WTC11 (cell line): Measurements from ENCODE around the gene FAM53B. TPM values are rescaled to one million over a fixed set of nuclear protein-coding genes. Genes with fewer than 3 reads are reported as not detected.
A peak's percentile ranks its signal among the peaks of the same experiment; 100 is the strongest.
"Not testable (repeated sequence)": the region's sequence is repeated elsewhere in the genome, so short reads cannot be mapped to it uniquely, and the experiment has no call there.

Experiments
- ATAC-seq: fragments of 200-7000 bp; cut with Tn5 transposase; 2 replicates; pipeline ENCODE4 v1.10.0; 2021; ENCODE audit warnings: mild to moderate bottlenecking, moderate library complexity
- CTCF ChIA-PET: fragments of 300-600 bp; sonication (Branson Sonifier 250); formaldehyde crosslinking; loops from one replicate; lab custom pipeline; 2021; ENCODE audit warnings: antibody characterized with exemption; lab: Charles Lee
- POLR2A ChIA-PET: fragments of 350-600 bp; sonication (Branson Sonifier 250); formaldehyde crosslinking; loops from one replicate; lab custom pipeline; 2021; ENCODE audit warnings: antibody characterized with exemption; lab: Charles Lee
- DNase-seq: peaks from one replicate; pipeline ENCODE4 v3.0.0; 2021; ENCODE audit warnings: low spot score
- H3K27ac Mint-ChIP-seq: 2 replicates; pipeline ENCODE4 v1.8.0; 2021; ENCODE audit warnings: mixed read lengths
- H3K27me3 Mint-ChIP-seq: 2 replicates; pipeline ENCODE4 v1.8.0; 2021; ENCODE audit warnings: low read depth, mild to moderate bottlenecking, moderate library complexity, mixed read lengths
- H3K36me3 Mint-ChIP-seq: 2 replicates; pipeline ENCODE4 v1.8.0; 2021; ENCODE audit warnings: mixed read lengths
- H3K4me1 Mint-ChIP-seq: 2 replicates; pipeline ENCODE4 v1.8.0; 2022; ENCODE audit warnings: mixed read lengths
- H3K4me3 Mint-ChIP-seq: 2 replicates; pipeline ENCODE4 v1.8.0; 2021; ENCODE audit warnings: mild to moderate bottlenecking, moderate library complexity, mixed read lengths
- H3K9me3 Mint-ChIP-seq: 2 replicates; pipeline ENCODE4 v1.8.0; 2021; ENCODE audit warnings: mixed read lengths
- ATF1 ChIP-seq: sonication (generic); formaldehyde crosslinking; IDR thresholded peaks from 2 replicates; pipeline ENCODE4 v1.8.1; 2023; ENCODE audit warnings: mild to moderate bottlenecking, moderate library complexity, missing genetic modification reagents
- IRF2 ChIP-seq: sonication (generic); formaldehyde crosslinking; IDR thresholded peaks from 2 replicates; pipeline ENCODE4 v1.8.0; 2022; ENCODE audit warnings: low read depth, missing genetic modification reagents, borderline replicate concordance
- NFE2L1 ChIP-seq: sonication (generic); formaldehyde crosslinking; IDR thresholded peaks from 2 replicates; pipeline ENCODE4 v1.8.1; 2023; ENCODE audit warnings: missing genetic modification reagents
- NR1H2 ChIP-seq: sonication (generic); formaldehyde crosslinking; IDR thresholded peaks from 2 replicates; pipeline ENCODE4 v1.9.0; 2021; ENCODE audit warnings: mild to moderate bottlenecking, moderate library complexity, missing genetic modification reagents
- NR3C1 ChIP-seq: sonication (generic); formaldehyde crosslinking; conservative IDR thresholded peaks from 2 replicates; pipeline ENCODE4 v1.8.1; 2023; ENCODE audit warnings: low read depth, mild to moderate bottlenecking, missing genetic modification reagents
- RELA ChIP-seq: sonication (generic); formaldehyde crosslinking; IDR thresholded peaks from 2 replicates; pipeline ENCODE4 v1.8.1; 2022; ENCODE audit warnings: missing genetic modification reagents, mild to moderate bottlenecking, borderline replicate concordance
- SP1 ChIP-seq: sonication (generic); formaldehyde crosslinking; conservative IDR thresholded peaks from 2 replicates; pipeline ENCODE4 v1.8.1; 2022; ENCODE audit warnings: missing genetic modification reagents
- TCF7 ChIP-seq: sonication (generic); formaldehyde crosslinking; IDR thresholded peaks from 2 replicates; pipeline ENCODE4 v1.8.0; 2022; ENCODE audit warnings: mild to moderate bottlenecking, low read depth, missing genetic modification reagents, moderate library complexity
- TEAD1 ChIP-seq: sonication (generic); formaldehyde crosslinking; IDR thresholded peaks from 2 replicates; pipeline ENCODE4 v1.8.0; 2022; ENCODE audit warnings: mild to moderate bottlenecking, missing genetic modification reagents
- ZNF138 ChIP-seq: sonication (generic); formaldehyde crosslinking; conservative IDR thresholded peaks from 2 replicates; pipeline ENCODE4 v1.8.1; 2022; ENCODE audit warnings: mild to moderate bottlenecking, moderate library complexity, missing genetic modification reagents
- ZNF232 ChIP-seq: sonication (generic); formaldehyde crosslinking; IDR thresholded peaks from 2 replicates; pipeline ENCODE4 v1.8.0; 2022; ENCODE audit warnings: mild to moderate bottlenecking, missing genetic modification reagents
- ZNF396 ChIP-seq: fragments of 250-450 bp; sonication (Bioruptor Pico); IDR thresholded peaks from 2 replicates; pipeline ENCODE4 v1.8.0; 2021; ENCODE audit warnings: mild to moderate bottlenecking, moderate library complexity, borderline replicate concordance
- ZNF671 ChIP-seq: fragments of 250-450 bp; sonication (Bioruptor Pico); IDR thresholded peaks from 2 replicates; pipeline ENCODE4 v1.8.0; 2021; ENCODE audit warnings: mild to moderate bottlenecking
- total RNA-seq: library from RNA; stranded (reverse); gene quantifications from 3 replicates; pipeline ENCODE4 v1.2.3, GENCODE V29; 2021
- TF ChIP-seq, protein P1 (sequence below): sonication (generic); formaldehyde crosslinking; IDR thresholded peaks from 2 replicates; pipeline ENCODE4 v1.8.0; 2023; ENCODE audit warnings: missing genetic modification reagents
- TF ChIP-seq, protein P2 (sequence below): fragments of 250-450 bp; sonication (Bioruptor Pico); conservative IDR thresholded peaks from 2 replicates; pipeline ENCODE4 v1.9.0; 2021; ENCODE audit warnings: mild to moderate bottlenecking
- TF ChIP-seq, protein P3 (sequence below): sonication (generic); formaldehyde crosslinking; IDR thresholded peaks from 2 replicates; pipeline ENCODE4 v1.8.1; 2023; ENCODE audit warnings: mild to moderate bottlenecking, missing genetic modification reagents
- TF ChIP-seq, protein P4 (sequence below): sonication (generic); formaldehyde crosslinking; IDR thresholded peaks from 2 replicates; pipeline ENCODE4 v1.8.0; 2022; ENCODE audit warnings: mild to moderate bottlenecking, missing genetic modification reagents
- TF ChIP-seq, protein P5 (sequence below): sonication (generic); formaldehyde crosslinking; IDR thresholded peaks from 2 replicates; pipeline ENCODE4 v1.8.0; 2022; ENCODE audit warnings: mild to moderate bottlenecking, missing genetic modification reagents
- TF ChIP-seq, protein P6 (sequence below): fragments of 250-450 bp; sonication (Bioruptor Pico); IDR thresholded peaks from 2 replicates; pipeline ENCODE4 v1.9.0; 2021; ENCODE audit warnings: mild to moderate bottlenecking, borderline replicate concordance
- TF ChIP-seq, protein P7 (sequence below): sonication (generic); formaldehyde crosslinking; IDR thresholded peaks from 2 replicates; pipeline ENCODE4 v1.8.1; 2023; ENCODE audit warnings: mild to moderate bottlenecking, missing genetic modification reagents, moderate library complexity

FAM53B gene
- total RNA-seq, 1 experiment from 2014 or later, result 21.3 TPM

DNA sequence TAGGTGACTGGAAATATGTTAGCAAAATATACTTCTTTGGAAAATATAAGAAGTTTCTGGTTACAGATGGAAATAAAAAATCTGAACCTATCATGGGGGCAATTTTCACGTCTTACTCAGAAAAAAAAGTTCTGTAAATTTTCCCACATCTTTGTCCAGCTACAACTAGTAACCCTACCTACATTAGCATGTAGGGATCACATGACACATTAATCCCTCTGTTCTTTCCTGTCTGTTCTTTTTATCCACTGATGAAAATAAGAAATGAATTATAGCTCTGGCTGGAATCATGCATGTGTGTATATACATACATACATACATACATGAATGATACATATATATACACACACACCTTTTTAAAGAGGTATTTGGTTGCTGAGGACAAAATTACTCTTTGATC lies 3.6 kb upstream of the FAM53B start:
- ChIA-PET POLR2A (no interaction called here), CTCF (interaction anchor here (0.6 to 1.9 kb wide), 4 partner anchors 13 to 54 kb away, joined by 3 to 4 read pairs (median 4); partner anchors contain the start of genes ABRAXAS2 and EEF1AKMT2)
- ATAC-seq (no peak), DNase-seq (no peak)
- Mint-ChIP-seq H3K36me3 (peaks cover 15% of the 10 kb centered on the region), H3K27ac (no peak overlapping the region), H3K4me3 (no peak overlapping the region), H3K27me3 (peaks cover 2% of the 10 kb centered on the region), H3K4me1 (peaks cover 11% of the 10 kb centered on the region), H3K9me3 (no peaks in the 10 kb centered on the region)
- TF ChIP-seq, protein P1, sequence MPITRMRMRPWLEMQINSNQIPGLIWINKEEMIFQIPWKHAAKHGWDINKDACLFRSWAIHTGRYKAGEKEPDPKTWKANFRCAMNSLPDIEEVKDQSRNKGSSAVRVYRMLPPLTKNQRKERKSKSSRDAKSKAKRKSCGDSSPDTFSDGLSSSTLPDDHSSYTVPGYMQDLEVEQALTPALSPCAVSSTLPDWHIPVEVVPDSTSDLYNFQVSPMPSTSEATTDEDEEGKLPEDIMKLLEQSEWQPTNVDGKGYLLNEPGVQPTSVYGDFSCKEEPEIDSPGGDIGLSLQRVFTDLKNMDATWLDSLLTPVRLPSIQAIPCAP (CRISPR knock-in tag), result no peak
- TF ChIP-seq ZNF232, result no peak
- TF ChIP-seq, protein P2, sequence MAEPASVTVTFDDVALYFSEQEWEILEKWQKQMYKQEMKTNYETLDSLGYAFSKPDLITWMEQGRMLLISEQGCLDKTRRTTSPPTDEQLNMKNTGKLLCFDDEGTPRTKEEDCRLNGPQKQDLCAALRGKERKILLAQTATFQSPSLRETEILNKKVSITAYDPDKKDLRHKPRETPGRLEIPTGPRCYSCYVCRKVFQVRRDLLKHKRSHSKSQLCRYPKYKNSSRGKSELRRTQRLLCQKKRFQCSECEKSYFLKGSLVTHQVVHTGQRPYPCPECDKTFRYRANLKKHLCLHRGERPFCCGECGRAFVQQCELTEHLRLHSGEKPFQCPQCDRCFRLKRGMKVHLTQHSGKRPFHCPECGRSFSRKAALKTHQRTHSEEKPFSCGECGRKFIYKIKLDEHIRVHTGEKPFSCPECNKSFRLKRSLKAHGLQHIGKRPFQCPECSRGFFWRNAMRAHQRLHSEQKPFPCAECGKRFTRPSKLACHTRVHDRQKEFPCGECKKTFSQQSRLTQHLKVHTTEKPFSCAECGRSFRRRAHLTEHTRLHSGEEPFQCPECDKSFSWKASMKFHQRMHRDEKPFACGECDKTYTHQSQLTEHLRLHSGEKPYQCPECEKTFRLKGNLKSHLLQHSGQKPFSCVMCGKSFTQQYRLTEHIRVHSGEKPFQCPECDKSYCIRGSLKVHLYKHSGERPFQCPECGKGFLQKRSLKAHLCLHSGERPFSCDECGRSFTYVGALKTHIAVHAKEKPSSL (CRISPR knock-in tag), result no peak
- no peak for TF ChIP-seq ZNF396
- TF ChIP-seq NR3C1 (CRISPR knock-in tag), result no peak
- TF ChIP-seq NR1H2 (CRISPR knock-in tag), result no peak

DNA sequence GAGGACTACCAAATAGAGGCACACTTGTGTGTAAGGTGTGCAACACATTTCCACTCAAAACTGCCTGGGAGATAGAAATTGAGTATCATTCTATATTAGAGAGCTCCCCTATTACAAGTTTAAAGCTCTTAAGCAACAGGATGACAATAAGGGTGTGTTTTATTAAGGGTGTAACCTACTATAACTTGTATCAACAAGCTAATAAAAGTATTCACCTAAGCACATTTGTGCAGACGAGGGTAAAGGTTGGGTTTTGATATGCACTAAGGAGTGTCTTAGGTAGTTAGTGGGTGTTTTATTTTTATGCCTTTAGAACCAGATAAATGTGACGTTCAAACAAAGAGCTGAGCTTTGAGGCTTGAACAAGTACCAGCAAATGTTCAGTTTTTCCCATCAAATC lies 2.8 kb upstream of the FAM53B start:
- Mint-ChIP-seq H3K27me3 (peaks cover 10% of the 10 kb centered on the region), H3K36me3 (peaks cover 15% of the 10 kb centered on the region), H3K4me3 (no peak overlapping the region), H3K4me1 (peaks cover 18% of the 10 kb centered on the region), H3K27ac (no peak overlapping the region), H3K9me3 (no peaks in the 10 kb centered on the region)
- ChIA-PET POLR2A (no interaction called here), CTCF (interaction anchor here (0.6 to 1.5 kb wide), 3 partner anchors 15 to 182 kb away, joined by 3 to 5 read pairs (median 4); partner anchors contain the start of gene ABRAXAS2)
- TF ChIP-seq RELA (CRISPR knock-in tag), result no peak
- TF ChIP-seq, protein P3, sequence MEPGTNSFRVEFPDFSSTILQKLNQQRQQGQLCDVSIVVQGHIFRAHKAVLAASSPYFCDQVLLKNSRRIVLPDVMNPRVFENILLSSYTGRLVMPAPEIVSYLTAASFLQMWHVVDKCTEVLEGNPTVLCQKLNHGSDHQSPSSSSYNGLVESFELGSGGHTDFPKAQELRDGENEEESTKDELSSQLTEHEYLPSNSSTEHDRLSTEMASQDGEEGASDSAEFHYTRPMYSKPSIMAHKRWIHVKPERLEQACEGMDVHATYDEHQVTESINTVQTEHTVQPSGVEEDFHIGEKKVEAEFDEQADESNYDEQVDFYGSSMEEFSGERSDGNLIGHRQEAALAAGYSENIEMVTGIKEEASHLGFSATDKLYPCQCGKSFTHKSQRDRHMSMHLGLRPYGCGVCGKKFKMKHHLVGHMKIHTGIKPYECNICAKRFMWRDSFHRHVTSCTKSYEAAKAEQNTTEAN, result no peak
- TF ChIP-seq, protein P4, sequence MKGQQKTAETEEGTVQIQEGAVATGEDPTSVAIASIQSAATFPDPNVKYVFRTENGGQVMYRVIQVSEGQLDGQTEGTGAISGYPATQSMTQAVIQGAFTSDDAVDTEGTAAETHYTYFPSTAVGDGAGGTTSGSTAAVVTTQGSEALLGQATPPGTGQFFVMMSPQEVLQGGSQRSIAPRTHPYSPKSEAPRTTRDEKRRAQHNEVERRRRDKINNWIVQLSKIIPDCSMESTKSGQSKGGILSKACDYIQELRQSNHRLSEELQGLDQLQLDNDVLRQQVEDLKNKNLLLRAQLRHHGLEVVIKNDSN (CRISPR knock-in tag), result no peak
- no peak for TF ChIP-seq ZNF396
- TF ChIP-seq, protein P5, sequence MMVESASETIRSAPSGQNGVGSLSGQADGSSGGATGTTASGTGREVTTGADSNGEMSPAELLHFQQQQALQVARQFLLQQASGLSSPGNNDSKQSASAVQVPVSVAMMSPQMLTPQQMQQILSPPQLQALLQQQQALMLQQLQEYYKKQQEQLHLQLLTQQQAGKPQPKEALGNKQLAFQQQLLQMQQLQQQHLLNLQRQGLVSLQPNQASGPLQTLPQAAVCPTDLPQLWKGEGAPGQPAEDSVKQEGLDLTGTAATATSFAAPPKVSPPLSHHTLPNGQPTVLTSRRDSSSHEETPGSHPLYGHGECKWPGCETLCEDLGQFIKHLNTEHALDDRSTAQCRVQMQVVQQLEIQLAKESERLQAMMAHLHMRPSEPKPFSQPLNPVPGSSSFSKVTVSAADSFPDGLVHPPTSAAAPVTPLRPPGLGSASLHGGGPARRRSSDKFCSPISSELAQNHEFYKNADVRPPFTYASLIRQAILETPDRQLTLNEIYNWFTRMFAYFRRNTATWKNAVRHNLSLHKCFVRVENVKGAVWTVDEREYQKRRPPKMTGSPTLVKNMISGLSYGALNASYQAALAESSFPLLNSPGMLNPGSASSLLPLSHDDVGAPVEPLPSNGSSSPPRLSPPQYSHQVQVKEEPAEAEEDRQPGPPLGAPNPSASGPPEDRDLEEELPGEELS (CRISPR knock-in tag), result no peak
- no peak for TF ChIP-seq TCF7 (CRISPR knock-in tag)
- TF ChIP-seq, protein P6, sequence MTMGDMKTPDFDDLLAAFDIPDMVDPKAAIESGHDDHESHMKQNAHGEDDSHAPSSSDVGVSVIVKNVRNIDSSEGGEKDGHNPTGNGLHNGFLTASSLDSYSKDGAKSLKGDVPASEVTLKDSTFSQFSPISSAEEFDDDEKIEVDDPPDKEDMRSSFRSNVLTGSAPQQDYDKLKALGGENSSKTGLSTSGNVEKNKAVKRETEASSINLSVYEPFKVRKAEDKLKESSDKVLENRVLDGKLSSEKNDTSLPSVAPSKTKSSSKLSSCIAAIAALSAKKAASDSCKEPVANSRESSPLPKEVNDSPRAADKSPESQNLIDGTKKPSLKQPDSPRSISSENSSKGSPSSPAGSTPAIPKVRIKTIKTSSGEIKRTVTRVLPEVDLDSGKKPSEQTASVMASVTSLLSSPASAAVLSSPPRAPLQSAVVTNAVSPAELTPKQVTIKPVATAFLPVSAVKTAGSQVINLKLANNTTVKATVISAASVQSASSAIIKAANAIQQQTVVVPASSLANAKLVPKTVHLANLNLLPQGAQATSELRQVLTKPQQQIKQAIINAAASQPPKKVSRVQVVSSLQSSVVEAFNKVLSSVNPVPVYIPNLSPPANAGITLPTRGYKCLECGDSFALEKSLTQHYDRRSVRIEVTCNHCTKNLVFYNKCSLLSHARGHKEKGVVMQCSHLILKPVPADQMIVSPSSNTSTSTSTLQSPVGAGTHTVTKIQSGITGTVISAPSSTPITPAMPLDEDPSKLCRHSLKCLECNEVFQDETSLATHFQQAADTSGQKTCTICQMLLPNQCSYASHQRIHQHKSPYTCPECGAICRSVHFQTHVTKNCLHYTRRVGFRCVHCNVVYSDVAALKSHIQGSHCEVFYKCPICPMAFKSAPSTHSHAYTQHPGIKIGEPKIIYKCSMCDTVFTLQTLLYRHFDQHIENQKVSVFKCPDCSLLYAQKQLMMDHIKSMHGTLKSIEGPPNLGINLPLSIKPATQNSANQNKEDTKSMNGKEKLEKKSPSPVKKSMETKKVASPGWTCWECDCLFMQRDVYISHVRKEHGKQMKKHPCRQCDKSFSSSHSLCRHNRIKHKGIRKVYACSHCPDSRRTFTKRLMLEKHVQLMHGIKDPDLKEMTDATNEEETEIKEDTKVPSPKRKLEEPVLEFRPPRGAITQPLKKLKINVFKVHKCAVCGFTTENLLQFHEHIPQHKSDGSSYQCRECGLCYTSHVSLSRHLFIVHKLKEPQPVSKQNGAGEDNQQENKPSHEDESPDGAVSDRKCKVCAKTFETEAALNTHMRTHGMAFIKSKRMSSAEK, result no peak
- no peak for TF ChIP-seq ATF1 (CRISPR knock-in tag)
- TF ChIP-seq ZNF138 (CRISPR knock-in tag), result no peak
- no peak for TF ChIP-seq NFE2L1 (CRISPR knock-in tag)
- no peak for TF ChIP-seq SP1 (CRISPR knock-in tag)
- no peak for TF ChIP-seq ZNF671
- TF ChIP-seq IRF2 (CRISPR knock-in tag), result no peak
- TF ChIP-seq, protein P7, sequence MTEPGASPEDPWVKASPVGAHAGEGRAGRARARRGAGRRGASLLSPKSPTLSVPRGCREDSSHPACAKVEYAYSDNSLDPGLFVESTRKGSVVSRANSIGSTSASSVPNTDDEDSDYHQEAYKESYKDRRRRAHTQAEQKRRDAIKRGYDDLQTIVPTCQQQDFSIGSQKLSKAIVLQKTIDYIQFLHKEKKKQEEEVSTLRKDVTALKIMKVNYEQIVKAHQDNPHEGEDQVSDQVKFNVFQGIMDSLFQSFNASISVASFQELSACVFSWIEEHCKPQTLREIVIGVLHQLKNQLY, result no peak
- TF ChIP-seq TEAD1 (CRISPR knock-in tag), result no peak
- ATAC-seq, result no peak
- DNase-seq, result no peak

DNA sequence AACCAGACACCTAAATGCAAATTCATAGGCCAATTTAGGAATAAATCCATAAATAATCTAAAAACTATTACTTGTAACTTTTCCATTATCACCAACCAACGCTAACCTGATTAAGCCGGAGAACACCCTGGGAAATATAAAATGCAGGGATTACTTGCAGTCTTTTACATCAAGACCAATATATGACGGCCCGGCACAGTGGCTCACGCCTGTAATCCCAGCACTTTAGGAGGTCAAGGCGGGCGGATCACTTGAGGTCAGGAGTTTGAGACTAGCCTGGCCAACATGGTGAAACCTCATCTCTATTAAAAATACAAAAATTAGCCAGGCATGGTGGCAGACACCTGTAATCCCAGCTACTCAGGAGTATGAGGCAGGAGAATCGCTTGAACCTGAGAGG lies 2.3 kb upstream of the FAM53B start:
- CTCF ChIA-PET, result interaction anchor here (1.5 to 1.6 kb wide), 3 partner anchors 55 to 181 kb away, joined by 3 to 5 read pairs (median 4); partner anchors contain the start of gene ABRAXAS2
- peaks cover 24% of the 10 kb centered on the region for H3K4me1 Mint-ChIP-seq
- DNase-seq, H3K9me3 Mint-ChIP-seq, POLR2A ChIA-PET, ATAC-seq, H3K4me3 Mint-ChIP-seq: not testable (repeated sequence)
- H3K36me3 Mint-ChIP-seq, result peaks cover 11% of the 10 kb centered on the region
- 0 out of 2 replicates have a peak overlapping the region, but pooled peaks have one; percentile 41 for H3K27ac Mint-ChIP-seq
- peaks cover 14% of the 10 kb centered on the region for H3K27me3 Mint-ChIP-seq
